OCI-LY1 (cell line): ENCODE measurements around the gene CBLL2.
"Not testable (repeated sequence)": the region's sequence is repeated elsewhere in the genome, so short reads cannot be mapped to it uniquely, and the experiment has no call there.

Experiments
- H2AFZ ChIP-seq: fragments of 200-600 bp; sonication (generic), shearing (Covaris generic); 2 replicates; pipeline ENCODE4 v1.6.0; 2014; ENCODE audit warnings: antibody characterized with exemption, mild to moderate bottlenecking, low read length
- H3F3A ChIP-seq: fragments of 200-600 bp; sonication (generic), shearing (Covaris generic); 2 replicates; pipeline ENCODE4 v1.6.0; 2014; ENCODE audit warnings: mild to moderate bottlenecking, antibody characterized with exemption, low read length, moderate library complexity; ENCODE audit not compliant: insufficient read depth
- H3K27ac ChIP-seq: fragments of 200-600 bp; sonication (generic); 2 replicates; pipeline ENCODE4 v1.5.1; 2014; ENCODE audit warnings: low read length, mixed run types, mild to moderate bottlenecking, low read depth; ENCODE audit not compliant: poor library complexity, severe bottlenecking
- H3K27me3 ChIP-seq: fragments of 200-600 bp; sonication (generic); 2 replicates; pipeline ENCODE4 v1.6.0; 2014; ENCODE audit warnings: antibody characterized with exemption, mild to moderate bottlenecking, low read length, moderate library complexity; ENCODE audit not compliant: insufficient read depth
- H3K36me3 ChIP-seq: fragments of 200-600 bp; sonication (generic); 2 replicates; pipeline ENCODE4 v1.6.1; 2014; ENCODE audit warnings: mild to moderate bottlenecking, antibody characterized with exemption, low read length, moderate library complexity, mixed read lengths; ENCODE audit not compliant: insufficient read depth
- H3K4me1 ChIP-seq: fragments of 200-600 bp; sonication (generic); 2 replicates; pipeline ENCODE4 v1.5.1; 2014; ENCODE audit warnings: mild to moderate bottlenecking, low read length, moderate library complexity; ENCODE audit not compliant: insufficient read depth, severe bottlenecking
- H3K4me2 ChIP-seq: fragments of 200-600 bp; sonication (generic), shearing (Covaris generic); 2 replicates; pipeline ENCODE4 v1.6.1; 2014; ENCODE audit warnings: low read length
- H3K4me3 ChIP-seq: fragments of 200-600 bp; sonication (generic); 2 replicates; pipeline ENCODE4 v1.5.1; 2014; ENCODE audit warnings: low read length, low read depth, mild to moderate bottlenecking, mixed read lengths; ENCODE audit not compliant: poor library complexity, severe bottlenecking
- H3K79me2 ChIP-seq: fragments of 200-600 bp; shearing (Covaris generic); 2 replicates; pipeline ENCODE4 v1.6.1; 2016; ENCODE audit warnings: mixed run types, low read length, mixed read lengths; ENCODE audit not compliant: insufficient read depth
- H3K9ac ChIP-seq: fragments of 200-600 bp; sonication (generic), shearing (Covaris generic); 2 replicates; pipeline ENCODE4 v1.6.1; 2014; ENCODE audit warnings: mild to moderate bottlenecking, low read length, mixed read lengths
- H3K9me2 ChIP-seq: fragments of 200-600 bp; sonication (generic), shearing (Covaris generic); 2 replicates; pipeline ENCODE4 v1.6.1; 2014; ENCODE audit warnings: low read depth, mild to moderate bottlenecking, low read length, mixed read lengths
- H3K9me3 ChIP-seq: fragments of 200-600 bp; shearing (Covaris generic); 2 replicates; pipeline ENCODE4 v1.6.1; 2014; ENCODE audit warnings: low read length, mixed read lengths
- H4K20me1 ChIP-seq: fragments of 200-600 bp; sonication (generic), shearing (Covaris generic); 2 replicates; pipeline ENCODE4 v1.6.0; 2016; ENCODE audit warnings: mild to moderate bottlenecking, low read length; ENCODE audit not compliant: insufficient read depth
- CTCF ChIP-seq: fragments of 200-600 bp; sonication (generic), shearing (Covaris generic); IDR thresholded peaks from 2 replicates; pipeline ENCODE4 v1.5.1; 2017; ENCODE audit warnings: mild to moderate bottlenecking, antibody characterized with exemption, low read length, moderate library complexity, mixed read lengths
- EZH2 ChIP-seq: fragments of 200-600 bp; sonication (generic), shearing (Covaris generic); IDR thresholded peaks from 2 replicates; pipeline ENCODE4 v1.8.0; 2017; ENCODE audit warnings: borderline replicate concordance, mixed run types, mild to moderate bottlenecking, antibody characterized with exemption, low read length, moderate library complexity, mixed read lengths

CBLL2 gene

GRCh38 chrX:22276781-22277180 is 4.1 kb downstream of the CBLL2 start:
- Histone ChIP-seq H3K9me2 (no peaks in the 10 kb centered on the region), H3K79me2 (no peaks in the 10 kb centered on the region)

GRCh38 chrX:22278375-22278774 is 5.7 kb downstream of the CBLL2 start:
- no peaks in the 10 kb centered on the region for H3F3A ChIP-seq
- no peaks in the 10 kb centered on the region for H3K36me3 ChIP-seq
- no peak overlapping the region for H3K4me3 ChIP-seq
- H4K20me1 ChIP-seq = no peaks in the 10 kb centered on the region
- H3K4me2 ChIP-seq = no peak overlapping the region
- no peaks in the 10 kb centered on the region for H3K9me2 ChIP-seq
- no peak for TF ChIP-seq CTCF
- no peak for TF ChIP-seq EZH2
- H2AFZ ChIP-seq = no peak overlapping the region
- no peaks in the 10 kb centered on the region for H3K9me3 ChIP-seq
- no peak overlapping the region for H3K9ac ChIP-seq
- no peak overlapping the region for H3K27ac ChIP-seq
- H3K27me3 ChIP-seq = no peaks in the 10 kb centered on the region
- H3K4me1 ChIP-seq = no peaks in the 10 kb centered on the region
- H3K79me2 ChIP-seq = no peaks in the 10 kb centered on the region

More at GRCh38 chrX:22276781-22277180, 4.1 kb downstream of the CBLL2 start:
- Histone ChIP-seq H2AFZ (no peak overlapping the region), H3K4me1 (no peaks in the 10 kb centered on the region), H3F3A (no peaks in the 10 kb centered on the region), H3K36me3 (no peaks in the 10 kb centered on the region), H3K4me2 (no peak overlapping the region), H3K9ac (no peak overlapping the region), H3K27me3 (no peaks in the 10 kb centered on the region), H3K9me3 (no peaks in the 10 kb centered on the region), H3K27ac (no peak overlapping the region), H4K20me1 (no peaks in the 10 kb centered on the region), H3K4me3 (no peak overlapping the region)
- TF ChIP-seq EZH2 = no peak
- no peak for TF ChIP-seq CTCF

GRCh38 chrX:22289209-22289608 is 16.5 kb downstream of the CBLL2 start:
- not testable (repeated sequence) for H3K9me2 ChIP-seq, H2AFZ ChIP-seq

GRCh38 chrX:22296871-22297270 is 24.2 kb downstream of the CBLL2 start:
- no peaks in the 10 kb centered on the region for H3K4me1 ChIP-seq
- H3K9ac ChIP-seq = no peak overlapping the region
- H3F3A ChIP-seq = no peaks in the 10 kb centered on the region
- TF ChIP-seq CTCF (no peak), EZH2 (no peak)
- no peaks in the 10 kb centered on the region for H3K79me2 ChIP-seq
- no peaks in the 10 kb centered on the region for H3K9me3 ChIP-seq
- H3K27me3 ChIP-seq = no peaks in the 10 kb centered on the region
- no peaks in the 10 kb centered on the region for H3K36me3 ChIP-seq
- H3K9me2 ChIP-seq = no peaks in the 10 kb centered on the region
- H4K20me1 ChIP-seq = no peaks in the 10 kb centered on the region
- no peak overlapping the region for H3K27ac ChIP-seq
- no peak overlapping the region for H3K4me2 ChIP-seq
- H2AFZ ChIP-seq = no peak overlapping the region
- H3K4me3 ChIP-seq = no peak overlapping the region

More at GRCh38 chrX:22289209-22289608, 16.5 kb downstream of the CBLL2 start:
- not testable (repeated sequence) for H3K36me3 ChIP-seq, H3K9me3 ChIP-seq, H3K27ac ChIP-seq, H3K4me3 ChIP-seq, H3K4me2 ChIP-seq, H4K20me1 ChIP-seq, H3K79me2 ChIP-seq, H3K9ac ChIP-seq, H3F3A ChIP-seq, H3K4me1 ChIP-seq, H3K27me3 ChIP-seq
